ENCODE results near the gene HPSE2.

- TF ChIP-seq POLR2AphosphoS5 (IDR thresholded peaks at IDR 0.05; ENCODE audit: borderline replicate concordance, low read depth, low read length) (no peak), EZH2 (IDR thresholded peaks at IDR 0.05) (no peak), FOXP2 (optimal IDR thresholded peaks at IDR 0.05; ENCODE audit: control extremely low read depth, extremely low read length, insufficient read depth) (no peak)
These were observed 457.3 kb downstream of the HPSE2 start for GRCh38 chr10:98778277-98778759.
